ENCODE measurements around the gene ZBTB21.
"Not testable (repeated sequence)": the region's sequence is repeated elsewhere in the genome, so short reads cannot be mapped to it uniquely, and the experiment has no call there.

ZBTB21 gene

GRCh38 chr21:42004406-42005199 is 5.6 kb downstream of the ZBTB21 start:
- TF ChIP-seq CTCF (IDR thresholded peaks at IDR 0.05): no peak
- Histone ChIP-seq H3K4me3 (no peak overlapping the region), H3K27ac (no peak overlapping the region)
- no peak for DNase-seq (ENCODE audit: low spot score)

GRCh38 chr21:42003051-42003461 is 7.1 kb downstream of the ZBTB21 start:
- no peak overlapping the region for H3K4me3 ChIP-seq
- DNase-seq (ENCODE audit: low spot score): peak; percentile 12
- no peak overlapping the region for H3K27ac ChIP-seq
- no peak for TF ChIP-seq CTCF (IDR thresholded peaks at IDR 0.05)

GRCh38 chr21:42002421-42002958 is 7.7 kb downstream of the ZBTB21 start:
- no peak for TF ChIP-seq CTCF (IDR thresholded peaks at IDR 0.05)
- DNase-seq (ENCODE audit: low spot score): no peak
- Histone ChIP-seq H3K4me3 (no peak overlapping the region), H3K27ac (no peak overlapping the region)

- no peak for TF ChIP-seq CTCF (IDR thresholded peaks at IDR 0.05)
- no peak overlapping the region for H3K27ac ChIP-seq
- DNase-seq (ENCODE audit: low spot score): no peak
- no peak overlapping the region for H3K4me3 ChIP-seq
Measured at GRCh38 chr21:42001781-42002180, 8.4 kb downstream of the ZBTB21 start.

- H3K27ac ChIP-seq: no peak overlapping the region
- H3K4me3 ChIP-seq: no peak overlapping the region
- TF ChIP-seq CTCF (IDR thresholded peaks at IDR 0.05): no peak
- peak; percentile 0 for DNase-seq (ENCODE audit: low spot score)
Measured at GRCh38 chr21:42000908-42001307, 9.3 kb downstream of the ZBTB21 start.

- no peak overlapping the region for H3K4me3 ChIP-seq
- TF ChIP-seq CTCF (IDR thresholded peaks at IDR 0.05): no peak
- peak; percentile 26 for DNase-seq (ENCODE audit: low spot score)
- no peak overlapping the region for H3K27ac ChIP-seq
Measured at GRCh38 chr21:41997657-41998056, 12.5 kb downstream of the ZBTB21 start.

- DNase-seq (ENCODE audit: low spot score): peak; percentile 22
- no peak for TF ChIP-seq CTCF (IDR thresholded peaks at IDR 0.05)
- Histone ChIP-seq H3K27ac (no peak overlapping the region), H3K4me3 (no peak overlapping the region)
Measured at GRCh38 chr21:41995577-41995976, 14.6 kb downstream of the ZBTB21 start.

- not testable (repeated sequence) for H3K27ac ChIP-seq, H3K4me3 ChIP-seq
- DNase-seq (ENCODE audit: low spot score): peak; percentile 28
Measured at GRCh38 chr21:41994613-41995012, 15.5 kb downstream of the ZBTB21 start.

Measured in coronary artery (tissue), 2 donors.